ENCODE data around the gene LIN54.

DNA sequence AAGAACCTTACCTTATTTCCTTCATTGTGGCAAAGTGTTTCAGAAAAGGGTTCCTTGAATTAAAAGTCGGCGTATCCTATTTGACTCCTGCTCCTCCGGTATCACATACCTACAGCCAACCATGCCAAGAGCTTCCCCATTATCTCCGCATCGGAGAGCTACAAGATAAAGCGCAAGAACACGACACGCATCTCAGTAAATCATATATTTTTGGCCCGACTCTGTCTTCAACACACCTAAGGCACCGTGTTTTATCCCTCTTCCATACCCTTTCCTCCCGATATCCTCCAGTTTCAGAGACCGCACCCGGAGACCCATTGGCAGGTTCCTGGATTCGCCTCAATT, 110.6 kb downstream of the LIN54 start:
- TF ChIP-seq, protein P1, sequence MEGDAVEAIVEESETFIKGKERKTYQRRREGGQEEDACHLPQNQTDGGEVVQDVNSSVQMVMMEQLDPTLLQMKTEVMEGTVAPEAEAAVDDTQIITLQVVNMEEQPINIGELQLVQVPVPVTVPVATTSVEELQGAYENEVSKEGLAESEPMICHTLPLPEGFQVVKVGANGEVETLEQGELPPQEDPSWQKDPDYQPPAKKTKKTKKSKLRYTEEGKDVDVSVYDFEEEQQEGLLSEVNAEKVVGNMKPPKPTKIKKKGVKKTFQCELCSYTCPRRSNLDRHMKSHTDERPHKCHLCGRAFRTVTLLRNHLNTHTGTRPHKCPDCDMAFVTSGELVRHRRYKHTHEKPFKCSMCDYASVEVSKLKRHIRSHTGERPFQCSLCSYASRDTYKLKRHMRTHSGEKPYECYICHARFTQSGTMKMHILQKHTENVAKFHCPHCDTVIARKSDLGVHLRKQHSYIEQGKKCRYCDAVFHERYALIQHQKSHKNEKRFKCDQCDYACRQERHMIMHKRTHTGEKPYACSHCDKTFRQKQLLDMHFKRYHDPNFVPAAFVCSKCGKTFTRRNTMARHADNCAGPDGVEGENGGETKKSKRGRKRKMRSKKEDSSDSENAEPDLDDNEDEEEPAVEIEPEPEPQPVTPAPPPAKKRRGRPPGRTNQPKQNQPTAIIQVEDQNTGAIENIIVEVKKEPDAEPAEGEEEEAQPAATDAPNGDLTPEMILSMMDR (IDR thresholded peaks at IDR 0.05): no peak
- TF ChIP-seq POLR2AphosphoS5 (IDR thresholded peaks at IDR 0.05) (no peak), POLR2A (IDR thresholded peaks at IDR 0.05) (no peak), EP300 (IDR thresholded peaks at IDR 0.05) (no peak)

All from sigmoid colon (tissue), 4 donors.